GM21528 (cell line): ENCODE results near the gene VENTX.
"Not testable (repeated sequence)": the region's sequence is repeated elsewhere in the genome, so short reads cannot be mapped to it uniquely, and the experiment has no call there.

ENCODE experiments used
- ATAC-seq: cut with Tn5 transposase; IDR thresholded peaks from one replicate; pipeline ENCODE4 v1.9.1; 2021; ENCODE audit warnings: mild to moderate bottlenecking, moderate library complexity; ENCODE audit not compliant: unreplicated experiment, low FRiP score

Gene VENTX

DNA sequence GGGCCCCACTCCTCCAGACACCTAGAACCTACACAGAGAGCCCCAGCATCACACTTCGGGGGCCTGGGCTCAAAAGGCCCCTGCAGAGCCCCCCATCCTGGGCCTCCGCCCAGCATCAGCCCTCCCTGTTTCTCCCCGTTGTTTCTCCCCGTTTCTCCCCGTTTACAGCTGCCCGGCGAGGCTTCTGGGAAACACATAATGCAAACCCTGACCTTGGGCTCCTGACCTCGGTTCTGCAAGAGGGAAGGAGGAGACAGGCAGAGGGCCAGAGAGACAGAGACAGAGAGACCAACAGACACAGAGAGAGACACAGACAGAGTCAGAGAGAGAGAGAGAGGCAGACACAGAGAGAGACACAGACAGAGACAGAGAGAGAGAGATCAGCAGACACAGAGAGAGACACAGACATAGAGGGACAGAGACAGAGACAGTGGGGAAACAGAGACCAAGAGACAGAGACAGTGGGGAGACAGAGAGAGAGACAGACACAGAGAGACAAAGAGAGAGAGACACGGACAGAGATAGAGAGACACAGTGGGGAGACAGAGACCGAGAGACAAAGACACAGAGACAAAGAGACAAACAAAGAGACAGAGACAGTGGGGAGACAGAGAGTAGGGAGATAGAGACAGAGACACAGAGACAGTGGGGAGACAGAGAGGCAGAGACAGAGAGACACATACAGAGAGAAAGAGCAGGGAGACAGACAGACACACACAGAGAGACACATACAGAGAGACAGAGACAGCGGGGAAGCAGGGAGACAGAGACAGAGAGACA, 12.5 kb downstream of the VENTX start:
- ATAC-seq: no peak

DNA sequence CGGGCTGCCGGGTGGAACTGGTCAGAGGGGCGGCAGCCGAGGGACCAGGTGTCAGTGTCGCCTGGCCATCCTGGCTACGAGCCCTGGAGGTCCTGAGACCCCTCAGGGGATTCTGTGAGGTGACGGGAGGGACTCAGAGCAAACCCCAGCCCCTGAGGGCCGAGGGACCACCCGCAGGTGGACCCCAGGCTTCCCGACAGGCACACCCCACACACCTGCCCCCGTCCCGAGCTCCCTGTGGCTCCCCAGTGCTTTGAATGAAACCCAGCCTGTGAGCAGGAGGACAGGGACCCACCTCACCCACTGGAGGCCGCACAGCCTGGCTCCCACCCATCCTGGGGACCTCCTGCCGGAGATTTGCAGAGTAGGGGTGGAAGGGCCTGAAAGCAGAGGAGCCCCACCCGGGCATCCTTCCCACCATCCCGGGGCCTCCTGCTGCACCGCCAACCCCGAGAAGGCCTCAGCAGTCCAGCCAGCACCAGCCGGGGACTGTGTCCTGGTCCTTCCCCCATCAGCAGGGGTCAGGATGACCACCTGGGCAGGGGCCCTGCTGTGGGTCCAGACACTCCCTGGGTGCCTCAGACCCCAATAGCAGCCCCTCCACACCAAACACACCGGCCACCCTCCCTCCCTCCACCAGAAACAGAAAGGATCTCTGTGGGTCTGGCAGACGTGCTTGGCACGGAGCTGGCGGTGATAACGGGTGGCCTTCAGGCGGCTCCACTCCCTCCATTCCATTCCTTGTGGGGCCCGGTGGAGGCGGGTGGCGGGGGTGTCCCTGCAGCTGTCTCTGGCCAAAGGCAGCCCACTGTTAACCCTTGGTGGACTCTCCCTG, 13.9 kb downstream of the VENTX start:
- ATAC-seq: no peak

DNA sequence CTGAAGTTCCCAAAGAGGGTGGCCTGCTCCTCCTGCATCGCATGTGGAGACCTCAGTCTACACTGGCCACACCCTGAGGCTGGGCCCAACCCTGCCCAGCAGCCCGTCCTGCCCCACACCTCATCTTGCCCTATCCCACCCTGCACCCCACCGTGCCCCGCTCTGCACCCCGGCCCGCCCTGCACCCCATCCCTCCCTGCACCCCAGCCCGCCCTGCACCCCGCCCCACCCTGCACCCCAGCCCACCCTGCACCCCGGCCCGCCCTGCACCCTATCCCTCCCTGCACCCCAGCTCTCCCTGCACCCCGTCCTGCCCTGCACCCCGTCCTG, 14.5 kb downstream of the VENTX start:
- no peak for ATAC-seq

DNA sequence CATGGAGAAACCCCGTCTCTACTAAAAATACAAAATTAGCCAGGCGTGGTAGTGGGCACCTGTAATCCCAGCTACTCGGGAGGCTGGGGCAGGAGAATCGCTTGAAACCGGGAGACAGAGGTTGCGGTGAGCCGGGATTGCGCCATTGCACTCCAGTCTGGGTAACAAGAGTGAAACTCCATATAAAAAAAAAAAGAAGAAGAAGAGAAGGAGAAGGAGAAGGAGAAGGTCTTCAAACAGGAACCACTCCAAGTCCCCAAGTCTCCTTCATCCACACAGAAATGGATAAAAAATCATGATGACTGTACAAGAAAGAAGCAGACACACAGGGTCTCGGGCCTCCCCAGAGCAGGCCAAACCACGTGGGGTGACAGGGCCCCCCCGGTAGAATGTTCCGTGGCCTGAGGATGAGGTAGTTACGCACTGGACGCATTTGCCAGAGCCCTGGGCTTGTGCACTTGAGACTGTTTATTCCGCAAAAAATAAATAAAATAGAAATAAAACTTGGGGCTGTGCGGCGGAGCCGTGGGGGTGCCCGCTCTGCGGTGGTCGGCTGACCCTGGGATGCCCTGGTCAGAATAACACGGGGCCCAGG, 15.8 kb downstream of the VENTX start:
- no peak for ATAC-seq

DNA sequence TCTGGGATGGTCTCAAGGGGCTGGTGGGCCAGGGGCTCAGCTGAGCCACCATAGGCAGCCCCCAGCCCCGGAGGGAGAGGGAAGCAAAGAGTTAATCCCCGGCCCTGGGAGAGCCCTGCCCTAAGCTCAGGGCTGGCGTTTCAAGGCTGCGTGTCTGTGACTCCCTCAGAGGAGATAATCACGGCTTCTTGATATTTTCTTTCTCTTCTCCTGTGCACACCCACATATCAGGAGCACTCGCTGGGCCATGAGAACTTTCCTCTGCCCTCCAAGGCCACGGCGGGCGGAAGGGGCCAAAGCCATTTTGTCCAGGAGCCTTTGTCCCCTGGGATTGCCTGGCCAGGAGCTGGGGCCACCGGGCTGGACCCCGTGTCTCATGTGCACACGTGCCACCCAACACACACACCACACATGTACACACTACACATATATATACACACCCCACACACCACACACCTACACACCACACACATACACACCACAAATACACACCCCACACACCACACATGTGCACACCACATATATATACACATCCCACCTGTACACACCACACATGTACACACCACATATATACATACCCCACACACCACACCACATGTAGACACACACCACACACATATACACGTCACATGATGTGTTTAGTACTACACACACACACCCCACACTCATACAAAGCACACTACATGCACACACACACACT, 16.9 kb downstream of the VENTX start:
- ATAC-seq: no peak

DNA sequence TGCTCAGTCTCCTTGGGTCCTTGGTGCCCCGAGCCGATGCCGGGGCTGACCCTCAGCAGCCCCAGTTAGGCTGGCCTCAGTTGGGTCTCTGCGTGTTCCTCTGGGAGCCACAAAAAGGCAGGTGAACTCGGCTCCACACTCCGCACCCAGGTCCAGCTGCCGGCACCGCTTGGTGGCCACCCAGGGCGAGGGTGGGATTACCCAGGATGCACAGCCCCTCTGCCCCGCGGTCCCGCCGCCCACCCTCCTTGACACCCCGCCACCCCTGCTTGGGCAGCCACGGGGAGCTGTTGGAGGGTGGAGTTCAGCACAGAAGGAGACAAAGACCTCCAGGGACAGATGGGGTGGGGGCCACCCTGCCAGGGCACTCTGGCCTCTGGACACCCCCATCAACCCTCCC, 17.7 kb downstream of the VENTX start:
- no peak for ATAC-seq

DNA sequence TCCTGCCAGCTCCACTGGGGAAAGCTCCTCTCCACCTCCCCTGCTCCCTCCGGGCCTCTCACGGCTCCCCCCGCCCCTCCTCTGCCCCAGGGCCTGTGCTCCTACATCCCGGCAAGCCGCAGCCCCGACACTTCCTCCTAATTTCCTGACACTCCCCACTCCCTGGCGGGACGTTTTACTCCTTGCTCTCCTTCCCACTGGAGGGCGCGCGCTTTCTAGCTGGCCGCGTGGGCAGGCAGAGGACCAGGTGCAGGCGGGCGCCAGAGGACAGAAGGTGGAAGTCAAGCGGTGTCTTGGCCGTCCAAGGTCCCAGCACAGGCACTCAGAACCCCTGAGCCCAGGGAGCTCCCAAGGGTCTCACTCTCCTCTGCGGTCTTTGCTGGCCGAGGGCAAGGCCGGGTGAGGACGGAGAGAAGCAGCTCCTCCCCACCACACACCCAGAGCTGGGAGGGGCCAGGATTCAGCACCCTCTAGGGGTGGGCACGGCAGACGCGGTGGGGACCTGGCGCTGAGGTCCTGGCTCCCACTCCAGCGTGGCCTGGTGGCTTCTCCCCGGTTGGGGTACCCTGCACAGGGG, 19.9 kb downstream of the VENTX start:
- no peak for ATAC-seq

DNA sequence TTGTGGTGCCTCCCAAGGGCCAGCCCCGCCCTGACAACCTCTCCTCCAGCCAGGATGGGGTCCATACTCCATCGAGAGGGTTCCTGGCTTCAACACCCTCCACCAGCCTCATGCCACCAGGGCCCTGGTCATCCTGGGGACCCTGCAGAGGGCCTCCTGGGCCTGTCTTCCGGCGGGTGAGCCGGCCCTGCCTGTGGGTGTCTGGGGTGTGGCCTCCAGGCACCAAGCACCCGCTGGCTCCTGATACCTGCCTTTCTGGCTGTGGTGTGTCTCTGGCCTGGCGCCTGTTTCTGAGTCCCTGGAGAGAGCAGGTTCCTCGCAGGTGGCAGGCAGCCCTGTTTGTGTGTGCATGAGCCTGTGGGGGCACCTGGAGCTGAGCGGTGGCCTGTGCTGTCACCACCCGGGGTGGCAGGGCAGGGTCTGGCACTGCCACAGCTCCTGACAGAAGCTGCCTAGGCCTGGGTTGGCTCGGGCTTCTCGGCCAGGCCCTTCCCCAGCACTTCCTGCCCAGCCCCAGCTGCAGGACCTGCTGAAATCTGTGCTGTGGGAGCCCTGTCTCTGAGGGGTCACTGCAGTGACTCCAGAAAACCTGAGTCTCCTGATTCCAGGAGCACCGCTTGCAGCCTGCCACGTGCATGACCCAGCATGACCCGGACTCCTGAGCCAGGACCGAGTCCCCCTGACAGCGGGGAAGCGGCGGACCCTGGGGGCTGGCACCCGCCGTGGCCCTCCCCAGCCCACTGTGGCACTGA, 20.6 kb downstream of the VENTX start:
- ATAC-seq: no peak

DNA sequence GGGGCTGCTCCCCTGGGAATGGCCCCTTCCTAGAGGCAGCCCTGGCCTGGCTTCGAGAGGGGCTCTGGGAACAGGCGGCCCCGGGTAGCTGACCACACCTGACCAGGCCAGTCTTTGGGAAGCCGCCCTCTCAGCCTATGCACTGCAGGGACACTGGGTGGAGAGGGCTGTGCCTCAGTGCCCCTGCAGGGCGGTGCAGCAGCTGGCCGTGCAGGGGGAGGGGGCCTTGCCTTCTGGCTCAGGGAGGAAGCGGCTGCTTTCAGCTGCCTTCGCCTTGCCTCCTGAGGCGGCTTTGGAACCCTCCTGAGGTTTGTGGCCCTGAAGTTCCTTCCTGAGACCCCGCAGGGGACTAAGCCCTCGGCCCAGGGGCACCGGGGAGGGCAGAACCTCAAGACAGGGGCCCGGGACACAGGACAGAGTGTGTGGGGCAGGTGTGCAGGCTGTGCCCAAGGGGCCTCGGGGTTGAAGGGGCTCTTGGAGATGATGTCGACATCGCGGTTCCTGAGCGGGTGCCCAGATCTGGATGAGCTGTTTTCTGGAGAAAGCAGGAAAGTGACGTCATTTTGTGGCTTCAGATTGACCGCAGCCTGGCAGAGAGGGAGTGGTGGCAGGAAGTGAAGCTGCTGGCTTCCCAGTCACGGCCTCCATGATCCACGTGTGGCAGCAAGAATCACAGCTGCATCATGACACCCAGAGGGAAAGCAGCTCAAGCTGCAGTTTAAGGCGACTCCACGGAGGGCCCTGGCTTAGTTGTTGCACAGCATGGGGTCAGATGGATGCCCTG, 21.4 kb downstream of the VENTX start:
- no peak for ATAC-seq

DNA sequence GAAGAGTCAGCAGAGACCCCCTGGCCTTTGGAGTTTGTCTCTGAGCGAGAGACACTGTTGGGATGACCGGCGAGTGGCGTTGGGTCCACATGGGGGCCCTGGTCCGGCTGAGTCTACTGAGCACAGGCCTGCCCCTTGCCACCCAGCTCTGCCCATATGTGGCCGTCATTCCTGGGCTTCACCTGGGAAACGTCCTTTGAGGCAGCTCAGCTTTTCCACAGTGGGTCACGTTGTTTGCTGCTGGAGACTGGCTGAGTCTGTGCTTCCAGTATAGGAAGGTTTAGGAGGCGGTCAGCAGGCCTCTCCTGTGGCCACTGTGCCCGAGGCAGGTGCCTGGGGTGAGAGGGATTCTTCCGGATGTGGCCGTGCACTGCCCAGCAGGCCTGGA, 21.9 kb downstream of the VENTX start:
- ATAC-seq: no peak

DNA sequence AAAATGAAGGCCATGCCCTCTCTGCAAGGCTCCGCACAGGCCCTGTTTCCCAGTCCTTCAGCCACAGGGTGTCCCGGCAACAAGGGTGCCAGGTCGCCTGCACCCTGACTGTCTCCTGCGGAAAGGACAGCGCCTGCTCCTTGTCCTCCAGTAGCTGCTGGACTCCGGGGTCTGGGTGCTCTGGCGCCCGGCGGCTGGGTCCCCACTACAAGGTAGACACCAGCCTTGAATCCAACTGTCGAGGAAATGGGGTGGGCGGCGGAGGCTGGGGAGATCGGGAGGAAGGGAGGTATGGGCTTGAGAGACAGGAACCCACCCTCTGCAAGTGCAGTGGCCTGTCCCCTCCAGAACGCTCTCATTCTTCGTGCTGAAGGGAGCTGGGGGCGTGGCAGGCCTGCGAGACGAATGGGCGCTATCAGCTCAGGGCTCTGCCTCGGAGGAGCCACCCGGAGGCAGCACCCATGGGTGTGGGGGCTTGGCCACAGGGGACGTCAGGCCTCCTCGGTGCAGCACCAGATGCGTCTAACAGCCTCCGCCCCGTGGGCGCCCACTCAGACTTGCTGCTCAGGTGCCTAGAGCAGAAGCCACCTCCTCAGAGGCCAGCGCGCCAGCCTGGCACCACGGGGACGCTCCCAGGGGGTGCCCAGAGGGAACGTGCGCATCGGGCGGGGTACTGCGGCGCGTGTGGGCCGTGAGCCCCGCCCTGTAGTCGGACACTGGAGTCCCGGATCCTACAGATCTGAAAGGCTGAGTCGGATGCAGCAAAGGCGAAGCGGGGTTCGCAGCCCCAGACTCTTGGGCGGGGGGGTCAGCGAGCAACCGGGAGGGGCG, 23.5 kb downstream of the VENTX start:
- peak; percentile 52 for ATAC-seq

DNA sequence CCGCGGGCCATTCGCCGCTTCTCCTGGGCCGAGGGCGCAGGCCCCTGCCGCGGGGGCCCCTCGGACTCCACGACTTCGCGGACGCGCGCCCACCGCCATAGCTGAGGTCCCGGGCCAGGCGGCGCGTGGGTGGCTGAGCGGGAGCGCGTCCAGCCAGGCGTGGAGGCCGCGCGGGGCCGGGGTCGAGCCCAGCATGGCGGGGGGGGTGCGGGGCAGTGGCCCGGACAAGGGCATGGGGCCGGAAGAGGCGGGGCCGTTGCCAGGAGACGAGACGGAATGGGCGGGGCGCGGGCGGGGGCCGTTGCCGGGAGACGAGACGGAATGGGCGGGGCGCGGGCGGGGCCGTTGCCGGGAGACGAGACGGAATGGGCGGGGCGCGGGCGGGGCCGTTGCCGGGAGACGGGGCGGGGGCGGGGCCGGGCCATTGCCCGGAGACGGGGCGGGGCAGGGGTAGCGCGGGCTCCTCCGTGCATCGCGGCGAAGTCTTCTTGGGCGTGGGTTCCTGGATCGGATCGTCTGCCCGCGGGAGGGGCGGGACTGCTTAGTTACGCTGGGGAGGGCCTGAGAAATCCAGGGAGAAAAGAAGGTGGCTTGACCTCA, 24.2 kb downstream of the VENTX start:
- peak; percentile 46 for ATAC-seq

DNA sequence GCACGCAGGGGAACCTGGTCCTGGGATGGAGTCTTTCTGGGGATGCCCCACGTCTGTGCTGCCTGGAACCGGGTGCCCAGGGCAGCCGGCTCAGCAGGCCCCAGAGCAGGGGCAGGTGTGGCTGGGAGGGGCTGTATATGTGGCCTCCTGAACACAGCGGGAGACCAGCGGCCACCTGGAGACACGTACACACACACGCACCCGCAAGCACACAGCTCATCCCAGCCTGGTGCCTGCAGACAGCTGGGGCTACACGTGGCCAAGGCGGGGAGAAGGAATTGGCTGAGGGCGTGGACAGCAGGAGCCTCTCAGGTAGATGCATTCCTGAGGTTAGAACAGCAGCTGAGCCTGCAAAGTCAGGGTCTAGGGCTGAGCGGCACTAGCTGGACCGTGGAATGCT, 25.0 kb downstream of the VENTX start:
- ATAC-seq: no peak

DNA sequence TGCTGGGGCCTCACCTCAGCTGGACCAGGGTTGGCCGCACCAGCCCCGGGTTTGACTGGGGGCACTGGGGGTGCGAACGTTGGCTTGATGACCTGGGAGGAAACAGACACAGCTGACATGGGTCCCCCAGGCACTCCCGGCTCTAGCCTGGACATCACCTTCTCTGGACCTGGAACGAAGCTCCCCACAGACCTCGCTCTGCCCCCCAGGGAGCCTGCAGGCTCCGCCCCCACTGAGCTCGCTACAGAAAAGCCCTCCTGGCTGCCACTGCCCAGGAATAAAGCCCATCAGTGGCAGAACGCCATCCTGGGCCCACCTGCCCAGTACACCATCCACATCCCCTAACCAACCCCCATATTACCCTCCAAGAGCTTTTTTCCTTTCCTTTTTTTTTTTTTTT, 26.0 kb downstream of the VENTX start:
- ATAC-seq: no peak

DNA sequence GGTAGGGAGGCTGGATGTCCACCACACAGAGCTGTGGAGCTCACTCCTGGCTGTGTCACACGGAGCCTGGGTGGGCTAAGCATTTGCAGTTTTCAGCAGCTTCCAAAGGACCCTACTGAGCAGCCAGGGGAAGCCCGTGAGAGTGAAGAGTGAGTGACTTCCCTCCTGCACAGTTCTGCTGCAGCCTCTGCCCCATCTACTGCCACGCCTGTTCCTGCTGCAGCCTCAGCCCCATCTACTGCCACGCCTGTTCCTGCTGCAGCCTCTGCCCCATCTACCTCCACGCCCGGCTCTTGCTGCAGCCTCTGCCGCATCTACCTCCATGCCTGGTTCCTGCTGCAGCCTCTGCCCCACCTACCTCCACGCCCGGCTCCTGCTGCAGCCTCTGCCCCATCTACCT, 26.8 kb downstream of the VENTX start:
- ATAC-seq: no peak

DNA sequence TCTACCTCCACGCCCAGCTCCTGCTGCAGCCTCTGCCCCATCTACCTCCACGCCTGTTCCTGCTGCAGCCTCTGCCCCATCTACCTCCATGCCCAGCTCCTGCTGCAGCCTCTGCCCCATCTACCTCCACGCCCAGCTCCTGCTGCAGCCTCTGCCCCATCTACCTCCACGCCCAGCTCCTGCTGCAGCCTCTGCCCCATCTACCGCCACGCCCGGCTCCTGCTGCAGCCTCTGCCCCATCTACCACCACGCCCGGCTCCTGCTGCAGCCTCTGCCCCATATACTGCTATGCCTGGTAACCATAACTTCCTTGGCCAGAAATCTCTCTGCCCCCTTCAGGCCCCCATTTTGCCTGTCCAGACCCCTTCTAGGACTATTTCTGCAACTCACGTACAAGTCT, 27.4 kb downstream of the VENTX start:
- not testable (repeated sequence) for ATAC-seq

DNA sequence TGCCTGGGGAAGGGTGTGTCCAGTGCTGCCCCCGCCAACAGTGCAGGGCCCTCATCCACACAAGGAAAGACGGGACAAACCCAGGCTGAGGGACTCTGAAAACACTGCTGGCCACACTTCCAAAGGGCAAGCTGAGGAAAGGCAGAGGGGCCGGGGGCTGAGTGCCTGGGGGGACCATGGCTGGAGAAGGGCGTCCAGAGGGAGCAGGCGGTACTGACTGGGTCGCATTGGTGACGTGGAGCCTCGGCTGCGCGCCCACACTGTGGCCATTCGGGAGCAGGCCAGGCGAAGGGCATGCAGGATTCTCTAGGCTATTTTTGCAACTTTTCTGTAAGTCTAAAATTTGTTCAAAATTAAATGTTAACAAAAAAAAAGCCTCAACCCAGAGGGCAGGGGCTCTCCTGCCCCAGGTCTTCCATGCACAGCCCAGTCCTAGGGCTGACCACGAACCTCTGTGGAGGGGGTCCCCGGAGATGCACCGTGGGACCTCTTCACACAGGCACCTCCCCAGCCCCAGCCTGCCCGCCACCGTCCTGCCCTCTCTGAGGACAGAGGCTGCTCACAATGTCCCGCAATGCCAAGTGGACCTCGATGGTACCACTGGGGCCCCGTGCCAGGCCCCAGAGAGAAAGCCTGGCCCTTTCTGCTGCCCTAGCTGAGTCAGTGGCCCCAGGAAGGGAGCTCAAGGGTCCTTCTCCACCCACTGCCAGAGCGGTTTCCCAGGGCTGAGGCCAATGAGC, 28.6 kb downstream of the VENTX start:
- ATAC-seq: no peak
